Loucy (cell line): ENCODE measurements around the gene ZNF354B.

ENCODE experiments used
- EZH2phosphoT487 ChIP-seq: fragments of 200-600 bp; IDR thresholded peaks from 2 replicates; pipeline ENCODE4 v1.6.1; 2018; ENCODE audit warnings: antibody characterized with exemption, mild to moderate bottlenecking, moderate library complexity, borderline replicate concordance
- TF ChIP-seq, protein P1 (sequence below): fragments of 200-600 bp; sonication (generic); conservative IDR thresholded peaks from 2 replicates; pipeline ENCODE4 v1.5.1; 2014; ENCODE audit warnings: mild to moderate bottlenecking, antibody characterized with exemption, low read length

DNA sequence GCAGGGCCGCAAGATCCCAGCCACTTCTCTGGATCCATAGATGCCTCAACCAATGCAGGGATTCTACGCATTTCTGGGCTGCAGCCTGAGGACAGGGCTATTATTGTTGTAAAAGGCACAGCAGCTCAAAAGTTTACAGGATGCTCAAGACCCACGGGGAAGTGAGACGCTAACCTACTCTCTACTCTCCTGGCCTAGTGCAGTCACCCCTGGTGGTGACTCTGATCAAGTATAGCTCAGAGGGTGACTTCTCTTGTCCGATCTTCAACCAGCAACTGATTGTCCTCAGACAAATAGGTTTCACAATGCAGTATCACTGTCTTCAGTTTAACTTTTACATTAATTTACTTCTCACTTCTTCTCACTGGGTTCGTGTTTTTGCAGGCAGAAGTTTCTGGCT lies 34.3 kb upstream of the ZNF354B start:
- TF ChIP-seq, protein P1, sequence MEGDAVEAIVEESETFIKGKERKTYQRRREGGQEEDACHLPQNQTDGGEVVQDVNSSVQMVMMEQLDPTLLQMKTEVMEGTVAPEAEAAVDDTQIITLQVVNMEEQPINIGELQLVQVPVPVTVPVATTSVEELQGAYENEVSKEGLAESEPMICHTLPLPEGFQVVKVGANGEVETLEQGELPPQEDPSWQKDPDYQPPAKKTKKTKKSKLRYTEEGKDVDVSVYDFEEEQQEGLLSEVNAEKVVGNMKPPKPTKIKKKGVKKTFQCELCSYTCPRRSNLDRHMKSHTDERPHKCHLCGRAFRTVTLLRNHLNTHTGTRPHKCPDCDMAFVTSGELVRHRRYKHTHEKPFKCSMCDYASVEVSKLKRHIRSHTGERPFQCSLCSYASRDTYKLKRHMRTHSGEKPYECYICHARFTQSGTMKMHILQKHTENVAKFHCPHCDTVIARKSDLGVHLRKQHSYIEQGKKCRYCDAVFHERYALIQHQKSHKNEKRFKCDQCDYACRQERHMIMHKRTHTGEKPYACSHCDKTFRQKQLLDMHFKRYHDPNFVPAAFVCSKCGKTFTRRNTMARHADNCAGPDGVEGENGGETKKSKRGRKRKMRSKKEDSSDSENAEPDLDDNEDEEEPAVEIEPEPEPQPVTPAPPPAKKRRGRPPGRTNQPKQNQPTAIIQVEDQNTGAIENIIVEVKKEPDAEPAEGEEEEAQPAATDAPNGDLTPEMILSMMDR = no peak
- TF ChIP-seq EZH2phosphoT487 = no peak
